ENCODE data around the gene CNST. TPM values are rescaled to one million over a fixed set of nuclear protein-coding genes. Genes with fewer than 3 reads are reported as not detected.

CNST gene
- total and polyA plus RNA-seq, 2 of the 13 experiments (the other 11 are each of a cell fraction or from before 2014, with no cell fraction given), result 6.3 to 12.4 TPM

- TF ChIP-seq, protein P1, sequence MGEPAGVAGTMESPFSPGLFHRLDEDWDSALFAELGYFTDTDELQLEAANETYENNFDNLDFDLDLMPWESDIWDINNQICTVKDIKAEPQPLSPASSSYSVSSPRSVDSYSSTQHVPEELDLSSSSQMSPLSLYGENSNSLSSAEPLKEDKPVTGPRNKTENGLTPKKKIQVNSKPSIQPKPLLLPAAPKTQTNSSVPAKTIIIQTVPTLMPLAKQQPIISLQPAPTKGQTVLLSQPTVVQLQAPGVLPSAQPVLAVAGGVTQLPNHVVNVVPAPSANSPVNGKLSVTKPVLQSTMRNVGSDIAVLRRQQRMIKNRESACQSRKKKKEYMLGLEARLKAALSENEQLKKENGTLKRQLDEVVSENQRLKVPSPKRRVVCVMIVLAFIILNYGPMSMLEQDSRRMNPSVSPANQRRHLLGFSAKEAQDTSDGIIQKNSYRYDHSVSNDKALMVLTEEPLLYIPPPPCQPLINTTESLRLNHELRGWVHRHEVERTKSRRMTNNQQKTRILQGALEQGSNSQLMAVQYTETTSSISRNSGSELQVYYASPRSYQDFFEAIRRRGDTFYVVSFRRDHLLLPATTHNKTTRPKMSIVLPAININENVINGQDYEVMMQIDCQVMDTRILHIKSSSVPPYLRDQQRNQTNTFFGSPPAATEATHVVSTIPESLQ (CRISPR knock-in tag; conservative IDR thresholded peaks at IDR 0.05), result no peak
- TF ChIP-seq ZNF768 (CRISPR knock-in tag; IDR thresholded peaks at IDR 0.05), result no peak
- no peak for TF ChIP-seq ZNF841 (CRISPR knock-in tag; IDR thresholded peaks at IDR 0.05; ENCODE audit: borderline replicate concordance)
- TF ChIP-seq SATB2 (CRISPR knock-in tag; IDR thresholded peaks at IDR 0.05), result no peak
- TF ChIP-seq RXRA (CRISPR knock-in tag; IDR thresholded peaks at IDR 0.05), result no peak
- no peak for TF ChIP-seq KDM5B (CRISPR knock-in tag; IDR thresholded peaks at IDR 0.05; ENCODE audit: borderline replicate concordance)
- no peak for TF ChIP-seq NFIC (IDR thresholded peaks at IDR 0.05; ENCODE audit: low read length)
- no peak for TF ChIP-seq ZFP37 (CRISPR knock-in tag; IDR thresholded peaks at IDR 0.05; ENCODE audit: borderline replicate concordance)
- TF ChIP-seq LCORL (IDR thresholded peaks at IDR 0.05), result no peak
- TF ChIP-seq LCORL (CRISPR knock-in tag; IDR thresholded peaks at IDR 0.05), result no peak
- peak; percentile 59; the same call in 1 of the 2 replicates for TF ChIP-seq SAP130 (CRISPR knock-in tag; IDR thresholded peaks at IDR 0.05; ENCODE audit: low read depth)
- TF ChIP-seq ZFYVE20 (CRISPR knock-in tag; IDR thresholded peaks at IDR 0.05; ENCODE audit: borderline replicate concordance, low read depth), result no peak
- TF ChIP-seq HNRNPL (IDR thresholded peaks at IDR 0.05; ENCODE audit: low read depth, low read length), result no peak
- TF ChIP-seq JDP2 (CRISPR knock-in tag; IDR thresholded peaks at IDR 0.05; ENCODE audit: borderline replicate concordance), result no peak
- peak; percentile 67 for TF ChIP-seq RAD21 (CRISPR knock-in tag; IDR thresholded peaks at IDR 0.05)
- TF ChIP-seq SKIL (CRISPR knock-in tag; IDR thresholded peaks at IDR 0.05; ENCODE audit: borderline replicate concordance), result no peak
- no peak for TF ChIP-seq MZF1 (CRISPR knock-in tag; IDR thresholded peaks at IDR 0.05; ENCODE audit: borderline replicate concordance)
- TF ChIP-seq ZNF747 (CRISPR knock-in tag; IDR thresholded peaks at IDR 0.05; ENCODE audit: borderline replicate concordance), result no peak
- TF ChIP-seq KDM3A (CRISPR knock-in tag; IDR thresholded peaks at IDR 0.05; ENCODE audit: low read depth), result no peak
- TF ChIP-seq ZSCAN12 (CRISPR knock-in tag; IDR thresholded peaks at IDR 0.05), result no peak
- TF ChIP-seq NBN (conservative IDR thresholded peaks at IDR 0.05), result no peak
- TF ChIP-seq, protein P2, sequence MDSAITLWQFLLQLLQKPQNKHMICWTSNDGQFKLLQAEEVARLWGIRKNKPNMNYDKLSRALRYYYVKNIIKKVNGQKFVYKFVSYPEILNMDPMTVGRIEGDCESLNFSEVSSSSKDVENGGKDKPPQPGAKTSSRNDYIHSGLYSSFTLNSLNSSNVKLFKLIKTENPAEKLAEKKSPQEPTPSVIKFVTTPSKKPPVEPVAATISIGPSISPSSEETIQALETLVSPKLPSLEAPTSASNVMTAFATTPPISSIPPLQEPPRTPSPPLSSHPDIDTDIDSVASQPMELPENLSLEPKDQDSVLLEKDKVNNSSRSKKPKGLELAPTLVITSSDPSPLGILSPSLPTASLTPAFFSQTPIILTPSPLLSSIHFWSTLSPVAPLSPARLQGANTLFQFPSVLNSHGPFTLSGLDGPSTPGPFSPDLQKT (CRISPR knock-in tag; IDR thresholded peaks at IDR 0.05; ENCODE audit: borderline replicate concordance), result no peak
- no peak for TF ChIP-seq GPBP1L1 (CRISPR knock-in tag; IDR thresholded peaks at IDR 0.05)
- TF ChIP-seq MLLT10 (CRISPR knock-in tag; IDR thresholded peaks at IDR 0.05), result no peak
- no peak for TF ChIP-seq HIVEP1 (CRISPR knock-in tag; IDR thresholded peaks at IDR 0.05)
- TF ChIP-seq ZNF263 (CRISPR knock-in tag; IDR thresholded peaks at IDR 0.05), result no peak
- 0 out of 2 replicates have a peak, but pooled peaks have one; percentile 27 for TF ChIP-seq SOX5 (CRISPR knock-in tag; IDR thresholded peaks at IDR 0.05; ENCODE audit: borderline replicate concordance)
These were observed 133.0 kb downstream of the CNST start (continued) for GRCh38 chr1:246699095-246699735.

Data from HepG2 (cell line).